Adrenal gland (tissue), 5 donors: ENCODE results near the gene PIP5K1C.

ENCODE experiments used
- POLR2A ChIP-seq, 2 donors: fragments of 450-650 bp; IDR thresholded peaks; one replicate each; pipeline ENCODE4 v1.6.1; 2017; ENCODE audit warnings: antibody characterized with exemption in 2 of 2, mild to moderate bottlenecking in 2 of 2, moderate library complexity in 1 of 2
- TF ChIP-seq, protein P1 (sequence below), 6 experiments: fragments of 450-650 bp in 4 of 6; fragments of 200-600 bp in 2 of 6; sonication (generic) in 1 of 6; IDR thresholded peaks; 1 replicate in 5 of 6; 2 replicates in 1 of 6; pipeline versions ENCODE4 v1.5.1 to v1.8.0; 2016 to 2021; ENCODE audit warnings: antibody characterized with exemption in 6 of 6, mild to moderate bottlenecking in 2 of 6, moderate library complexity in 1 of 6
- donor health status: DM: no; HTN: no; CAD: no.

DNA sequence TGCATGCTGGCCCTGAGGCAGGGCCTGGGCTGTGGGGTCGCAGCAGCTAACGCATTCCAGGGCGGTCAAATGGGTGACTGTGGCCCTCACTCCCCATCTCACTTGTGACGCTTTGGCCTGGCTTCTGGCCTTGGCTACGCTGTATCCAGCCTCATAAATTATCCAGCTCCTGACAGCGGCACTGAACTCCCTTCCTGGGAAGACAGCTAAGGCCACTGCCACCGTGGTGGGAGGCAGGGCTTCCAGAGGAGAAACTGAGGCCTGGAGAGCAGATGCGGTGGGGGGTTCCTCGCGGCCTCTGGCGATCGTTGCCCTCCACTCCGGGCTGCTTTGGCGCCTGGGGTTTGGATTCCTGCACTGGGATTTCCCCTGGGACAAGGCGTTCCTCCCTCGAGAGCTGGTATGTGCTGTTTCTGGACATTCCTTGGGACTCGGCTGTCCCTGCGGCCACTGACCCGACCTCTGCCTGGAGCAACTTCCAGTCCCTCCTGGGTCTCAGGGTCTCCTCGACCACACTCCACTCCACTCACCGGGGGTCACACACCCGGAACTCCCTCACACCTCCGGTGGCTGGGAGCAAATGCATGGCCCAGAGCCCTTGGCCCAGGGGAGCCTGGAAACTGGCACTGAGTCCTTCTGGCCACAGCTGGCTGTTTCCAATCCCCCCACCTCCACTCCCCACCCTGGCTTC, 97.0 kb downstream of the PIP5K1C start:
- TF ChIP-seq, protein P1, sequence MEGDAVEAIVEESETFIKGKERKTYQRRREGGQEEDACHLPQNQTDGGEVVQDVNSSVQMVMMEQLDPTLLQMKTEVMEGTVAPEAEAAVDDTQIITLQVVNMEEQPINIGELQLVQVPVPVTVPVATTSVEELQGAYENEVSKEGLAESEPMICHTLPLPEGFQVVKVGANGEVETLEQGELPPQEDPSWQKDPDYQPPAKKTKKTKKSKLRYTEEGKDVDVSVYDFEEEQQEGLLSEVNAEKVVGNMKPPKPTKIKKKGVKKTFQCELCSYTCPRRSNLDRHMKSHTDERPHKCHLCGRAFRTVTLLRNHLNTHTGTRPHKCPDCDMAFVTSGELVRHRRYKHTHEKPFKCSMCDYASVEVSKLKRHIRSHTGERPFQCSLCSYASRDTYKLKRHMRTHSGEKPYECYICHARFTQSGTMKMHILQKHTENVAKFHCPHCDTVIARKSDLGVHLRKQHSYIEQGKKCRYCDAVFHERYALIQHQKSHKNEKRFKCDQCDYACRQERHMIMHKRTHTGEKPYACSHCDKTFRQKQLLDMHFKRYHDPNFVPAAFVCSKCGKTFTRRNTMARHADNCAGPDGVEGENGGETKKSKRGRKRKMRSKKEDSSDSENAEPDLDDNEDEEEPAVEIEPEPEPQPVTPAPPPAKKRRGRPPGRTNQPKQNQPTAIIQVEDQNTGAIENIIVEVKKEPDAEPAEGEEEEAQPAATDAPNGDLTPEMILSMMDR (IDR thresholded peaks at IDR 0.05), result no peak
- TF ChIP-seq POLR2A (IDR thresholded peaks at IDR 0.05), result peak in 1 of 2 donors; percentile 20
